HL-60 (cell line): ENCODE data around the gene SLITRK2.

ENCODE experiments used
- DNase-seq, 2 experiments: peaks; one replicate each; pipeline ENCODE4 v3.0.0-alpha.2; 2010 to 2020; ENCODE audit warnings: low read depth in 1 of 2, low spot score in 1 of 2
- H3K27ac ChIP-seq: fragments of 250-450 bp; sonication (Bioruptor Pico); replicated peaks from 2 replicates; pipeline ENCODE4 v1.5.1; 2020; ENCODE audit warnings: mild to moderate bottlenecking, moderate library complexity
- H3K27me3 ChIP-seq: fragments of 250-450 bp; sonication (Bioruptor Pico); 2 replicates; pipeline ENCODE4 v1.5.1; 2021; ENCODE audit warnings: mild to moderate bottlenecking, moderate library complexity; ENCODE audit not compliant: insufficient read depth, poor library complexity, severe bottlenecking
- H3K4me3 ChIP-seq: replicated peaks from 2 replicates; pipeline ENCODE4 v1.5.1; 2011; ENCODE audit warnings: mild to moderate bottlenecking, control low read depth, low read length; ENCODE audit not compliant: insufficient read depth
- GABPA ChIP-seq: IDR thresholded peaks from 2 replicates; pipeline ENCODE4 v1.6.1; 2012; ENCODE audit warnings: low read depth
- POLR2AphosphoS5 ChIP-seq: IDR thresholded peaks from 2 replicates; pipeline ENCODE4 v1.6.1; 2012; ENCODE audit warnings: low read depth
- SPI1 ChIP-seq: IDR thresholded peaks from 2 replicates; pipeline ENCODE4 v1.6.1; 2012; ENCODE audit warnings: low read depth, mild to moderate bottlenecking, borderline replicate concordance
- TF ChIP-seq, protein P1 (sequence below): IDR thresholded peaks from 2 replicates; pipeline ENCODE4 v1.6.1; 2012; ENCODE audit warnings: low read depth; ENCODE audit not compliant: insufficient replicate concordance
- TF ChIP-seq, protein P2 (sequence below): IDR thresholded peaks from one replicate; pipeline ENCODE4 v1.5.1; 2011; ENCODE audit warnings: low read length, control low read depth, inconsistent platforms; ENCODE audit not compliant: insufficient read depth

Gene SLITRK2

GRCh38 chrX:145861818-145862217 is 44.2 kb downstream of the SLITRK2 start:
- TF ChIP-seq, protein P1, sequence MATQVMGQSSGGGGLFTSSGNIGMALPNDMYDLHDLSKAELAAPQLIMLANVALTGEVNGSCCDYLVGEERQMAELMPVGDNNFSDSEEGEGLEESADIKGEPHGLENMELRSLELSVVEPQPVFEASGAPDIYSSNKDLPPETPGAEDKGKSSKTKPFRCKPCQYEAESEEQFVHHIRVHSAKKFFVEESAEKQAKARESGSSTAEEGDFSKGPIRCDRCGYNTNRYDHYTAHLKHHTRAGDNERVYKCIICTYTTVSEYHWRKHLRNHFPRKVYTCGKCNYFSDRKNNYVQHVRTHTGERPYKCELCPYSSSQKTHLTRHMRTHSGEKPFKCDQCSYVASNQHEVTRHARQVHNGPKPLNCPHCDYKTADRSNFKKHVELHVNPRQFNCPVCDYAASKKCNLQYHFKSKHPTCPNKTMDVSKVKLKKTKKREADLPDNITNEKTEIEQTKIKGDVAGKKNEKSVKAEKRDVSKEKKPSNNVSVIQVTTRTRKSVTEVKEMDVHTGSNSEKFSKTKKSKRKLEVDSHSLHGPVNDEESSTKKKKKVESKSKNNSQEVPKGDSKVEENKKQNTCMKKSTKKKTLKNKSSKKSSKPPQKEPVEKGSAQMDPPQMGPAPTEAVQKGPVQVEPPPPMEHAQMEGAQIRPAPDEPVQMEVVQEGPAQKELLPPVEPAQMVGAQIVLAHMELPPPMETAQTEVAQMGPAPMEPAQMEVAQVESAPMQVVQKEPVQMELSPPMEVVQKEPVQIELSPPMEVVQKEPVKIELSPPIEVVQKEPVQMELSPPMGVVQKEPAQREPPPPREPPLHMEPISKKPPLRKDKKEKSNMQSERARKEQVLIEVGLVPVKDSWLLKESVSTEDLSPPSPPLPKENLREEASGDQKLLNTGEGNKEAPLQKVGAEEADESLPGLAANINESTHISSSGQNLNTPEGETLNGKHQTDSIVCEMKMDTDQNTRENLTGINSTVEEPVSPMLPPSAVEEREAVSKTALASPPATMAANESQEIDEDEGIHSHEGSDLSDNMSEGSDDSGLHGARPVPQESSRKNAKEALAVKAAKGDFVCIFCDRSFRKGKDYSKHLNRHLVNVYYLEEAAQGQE = no peak
- no peak for TF ChIP-seq POLR2AphosphoS5
- Histone ChIP-seq H3K27ac (no peak overlapping the region), H3K27me3 (no peaks in the 10 kb centered on the region), H3K4me3 (no peak overlapping the region)
- no peak for DNase-seq

- H3K27ac ChIP-seq = no peak overlapping the region
- no peak for DNase-seq
- H3K27me3 ChIP-seq = no peaks in the 10 kb centered on the region
- no peak overlapping the region for H3K4me3 ChIP-seq
- TF ChIP-seq GABPA (no peak), POLR2AphosphoS5 (no peak), SPI1 (no peak)
- TF ChIP-seq, protein P1 = no peak
- TF ChIP-seq, protein P2, sequence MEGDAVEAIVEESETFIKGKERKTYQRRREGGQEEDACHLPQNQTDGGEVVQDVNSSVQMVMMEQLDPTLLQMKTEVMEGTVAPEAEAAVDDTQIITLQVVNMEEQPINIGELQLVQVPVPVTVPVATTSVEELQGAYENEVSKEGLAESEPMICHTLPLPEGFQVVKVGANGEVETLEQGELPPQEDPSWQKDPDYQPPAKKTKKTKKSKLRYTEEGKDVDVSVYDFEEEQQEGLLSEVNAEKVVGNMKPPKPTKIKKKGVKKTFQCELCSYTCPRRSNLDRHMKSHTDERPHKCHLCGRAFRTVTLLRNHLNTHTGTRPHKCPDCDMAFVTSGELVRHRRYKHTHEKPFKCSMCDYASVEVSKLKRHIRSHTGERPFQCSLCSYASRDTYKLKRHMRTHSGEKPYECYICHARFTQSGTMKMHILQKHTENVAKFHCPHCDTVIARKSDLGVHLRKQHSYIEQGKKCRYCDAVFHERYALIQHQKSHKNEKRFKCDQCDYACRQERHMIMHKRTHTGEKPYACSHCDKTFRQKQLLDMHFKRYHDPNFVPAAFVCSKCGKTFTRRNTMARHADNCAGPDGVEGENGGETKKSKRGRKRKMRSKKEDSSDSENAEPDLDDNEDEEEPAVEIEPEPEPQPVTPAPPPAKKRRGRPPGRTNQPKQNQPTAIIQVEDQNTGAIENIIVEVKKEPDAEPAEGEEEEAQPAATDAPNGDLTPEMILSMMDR = no peak
These were observed 47.5 kb downstream of the SLITRK2 start for GRCh38 chrX:145865082-145865481.
